HG02970 (cell line): Measurements from ENCODE around the gene KCMF1.

ENCODE experiments used
- ATAC-seq: cut with Tn5 transposase; IDR thresholded peaks from one replicate; pipeline ENCODE4 v1.9.1; 2021; ENCODE audit warnings: mild to moderate bottlenecking, moderate library complexity, moderate number of reproducible peaks; ENCODE audit not compliant: unreplicated experiment, low FRiP score

KCMF1 gene

GRCh38 chr2:84954329-84954728, 16.6 kb upstream of the KCMF1 start:
- no peak for ATAC-seq

GRCh38 chr2:84956334-84957297, 14.3 kb upstream of the KCMF1 start:
- no peak for ATAC-seq

- ATAC-seq = no peak
Observed at GRCh38 chr2:84957771-84958134, 13.2 kb upstream of the KCMF1 start.

DNA sequence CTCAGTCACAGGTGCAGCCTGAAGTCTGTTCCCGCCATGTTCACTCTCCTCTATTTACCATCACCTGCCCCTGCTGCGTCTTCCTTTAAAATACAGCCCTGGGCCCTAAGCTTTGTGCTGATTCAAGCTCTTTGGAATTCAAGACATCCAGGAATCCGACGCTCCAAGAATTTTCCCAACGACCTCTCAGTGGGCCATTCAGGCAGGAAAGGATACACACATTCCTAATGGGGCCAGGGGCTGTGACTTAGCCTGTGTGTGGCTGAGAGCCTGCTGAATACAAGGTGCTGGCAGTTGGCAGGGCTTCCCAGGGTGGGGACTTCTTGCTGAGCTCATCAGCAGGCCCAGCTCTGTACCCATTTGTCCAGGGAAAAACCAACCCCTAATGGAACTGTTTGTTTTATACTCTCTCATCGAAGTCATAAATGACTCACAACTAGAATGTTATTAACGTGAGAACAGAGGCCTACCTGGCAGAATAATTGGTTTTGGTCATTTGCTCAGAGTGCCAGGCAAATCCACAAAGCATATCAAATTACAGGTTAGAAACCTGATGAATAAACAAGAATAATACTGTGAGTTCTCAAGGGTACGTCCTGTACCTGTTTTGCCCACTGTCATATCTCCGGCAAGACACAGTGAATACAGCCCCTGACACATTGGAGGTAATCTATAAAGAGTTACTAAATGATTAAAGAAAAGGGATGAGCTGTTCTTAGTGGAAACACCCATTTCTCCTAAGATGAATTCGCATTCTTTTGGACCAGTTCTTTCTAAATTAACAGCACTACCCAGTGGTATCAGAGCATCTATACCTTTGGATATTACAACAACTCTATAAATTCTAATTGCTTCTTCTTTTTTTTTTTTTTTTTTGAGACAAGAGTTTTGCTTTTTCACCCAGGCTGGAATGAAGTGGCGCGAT, 12.6 kb upstream of the KCMF1 start:
- no peak for ATAC-seq

GRCh38 chr2:84959095-84959565, 11.8 kb upstream of the KCMF1 start:
- ATAC-seq = no peak

DNA sequence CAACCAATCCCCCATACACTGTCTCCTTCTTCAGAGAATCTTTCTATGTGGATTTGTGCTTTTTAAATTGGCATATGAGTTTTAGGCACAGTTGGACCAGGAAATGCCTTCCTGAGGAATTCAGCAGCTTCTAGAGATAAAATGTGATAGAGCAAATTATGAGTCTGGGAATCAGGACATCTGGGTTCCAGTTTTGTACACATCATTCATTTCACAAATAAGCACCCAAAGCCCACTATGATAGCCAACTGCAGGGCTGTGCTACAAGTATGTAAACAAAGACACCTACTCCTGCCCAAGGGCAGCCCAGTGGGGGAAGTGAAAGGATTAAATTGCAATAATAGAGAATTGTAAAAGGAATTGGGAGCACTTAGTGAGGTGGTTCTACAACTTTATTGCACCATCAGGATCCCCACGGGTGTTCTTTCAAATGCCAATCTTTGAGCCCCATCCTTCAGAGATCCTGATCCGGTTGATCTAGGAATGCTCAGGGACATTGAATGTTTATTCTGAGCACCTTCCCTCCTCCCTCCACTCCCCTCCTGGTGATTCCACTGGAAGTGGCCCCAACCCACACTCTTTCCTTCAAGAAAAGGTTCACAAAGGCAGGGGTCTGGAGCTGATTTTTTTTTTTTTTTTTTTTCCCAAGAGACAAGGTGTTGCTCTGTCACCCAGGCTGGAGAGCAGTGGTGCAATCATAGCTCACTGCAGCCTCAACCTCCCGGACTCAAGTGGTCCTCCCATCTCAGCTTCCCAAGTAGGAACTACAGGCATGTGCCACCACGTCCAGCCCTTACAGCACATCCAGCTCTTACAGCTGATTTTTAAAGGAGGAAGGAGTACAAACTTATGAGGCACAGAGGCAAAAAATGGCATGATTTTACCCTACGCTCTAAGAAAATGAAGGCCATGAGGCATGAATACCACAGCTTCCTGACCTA, 11.1 kb upstream of the KCMF1 start:
- no peak for ATAC-seq

DNA sequence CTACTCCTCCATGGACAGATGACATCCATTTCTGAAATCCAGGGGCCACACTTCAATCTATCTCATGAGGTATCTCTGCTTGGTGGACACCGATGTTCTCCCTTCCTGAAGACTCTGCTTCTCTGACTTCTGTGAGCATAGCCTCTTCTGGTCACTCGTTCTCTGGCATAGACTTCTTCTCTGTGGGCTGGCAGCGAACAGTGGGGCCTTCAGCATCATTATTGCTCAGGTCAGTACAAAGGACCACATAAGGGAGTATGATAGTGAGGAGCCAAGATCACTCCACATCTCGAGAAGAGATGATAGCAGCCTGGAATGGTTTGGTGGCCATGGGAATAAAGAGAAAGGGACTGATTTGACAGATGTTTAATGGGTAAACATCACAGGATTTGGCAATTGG, 8.0 kb upstream of the KCMF1 start:
- no peak for ATAC-seq

DNA sequence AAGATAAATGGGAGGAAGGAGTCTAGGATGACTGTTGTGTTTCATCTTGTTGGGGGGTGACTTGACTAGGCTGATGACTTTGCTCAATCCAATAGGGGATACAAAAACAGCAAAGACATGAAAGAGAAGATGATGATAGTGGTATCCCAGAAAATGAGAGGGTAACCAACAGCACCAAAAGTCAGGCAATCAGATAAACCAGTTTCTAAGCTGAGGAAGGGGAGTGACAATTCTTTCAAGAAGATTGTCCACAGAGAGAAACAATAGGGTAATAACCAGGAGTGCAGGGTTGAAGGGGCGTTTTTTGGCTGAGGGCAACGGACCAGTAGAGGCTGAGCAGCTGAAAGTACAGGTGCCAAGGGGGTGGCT, 7.7 kb upstream of the KCMF1 start:
- ATAC-seq = no peak

GRCh38 chr2:84963692-84964405, 7.1 kb upstream of the KCMF1 start:
- ATAC-seq = no peak

DNA sequence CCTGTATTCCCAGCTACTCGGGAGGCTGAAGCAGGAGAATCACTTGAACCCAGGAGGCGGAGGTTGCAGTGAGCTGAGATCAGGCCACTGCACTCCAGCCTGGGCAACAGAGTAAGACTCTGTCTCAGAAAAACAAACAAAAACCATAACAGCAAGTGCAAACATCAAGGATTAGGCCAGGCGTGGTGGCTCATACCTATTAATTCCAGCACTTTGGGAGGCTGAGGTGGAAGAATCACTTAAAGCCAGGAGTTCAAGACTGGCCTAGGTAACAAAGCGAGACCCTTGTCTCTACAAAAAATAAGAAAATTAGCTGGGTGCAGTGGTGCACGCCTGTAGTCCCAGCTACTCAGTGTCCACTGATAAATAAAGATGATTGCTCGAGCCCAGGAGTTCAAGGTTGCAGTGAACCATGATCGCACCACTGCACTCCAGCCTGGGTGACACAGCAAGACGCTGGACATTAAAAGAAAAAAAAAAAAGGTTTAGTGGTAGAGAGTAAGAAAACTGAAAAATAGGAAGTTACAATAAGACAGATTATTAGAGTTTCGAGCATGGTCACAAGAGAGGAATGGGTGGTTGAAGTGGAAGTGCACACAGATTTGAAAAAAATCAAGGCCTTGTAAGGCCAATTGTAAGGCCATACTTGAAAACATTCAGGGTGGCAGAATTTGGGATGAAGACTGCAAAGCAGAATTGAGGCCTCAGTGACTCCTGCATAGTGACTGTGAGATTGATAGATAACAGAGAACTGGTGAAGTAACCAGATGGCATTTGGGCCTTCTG, 6.4 kb upstream of the KCMF1 start:
- ATAC-seq = no peak

DNA sequence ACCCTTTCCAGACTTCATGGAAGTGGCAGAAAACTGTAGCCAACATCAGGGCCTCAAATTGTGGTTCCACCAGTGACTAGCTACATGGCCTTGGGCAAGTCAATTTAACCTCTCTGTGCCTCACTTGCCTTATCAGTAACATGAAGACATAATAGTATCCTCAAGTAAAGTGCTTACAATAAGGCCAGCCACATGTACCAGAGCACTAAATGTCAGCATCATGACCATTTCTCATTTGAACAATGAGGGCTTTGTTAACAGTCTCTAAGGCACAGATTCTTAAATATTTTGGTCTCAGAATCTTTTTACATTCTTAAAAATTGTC, 5.8 kb upstream of the KCMF1 start:
- ATAC-seq = no peak

DNA sequence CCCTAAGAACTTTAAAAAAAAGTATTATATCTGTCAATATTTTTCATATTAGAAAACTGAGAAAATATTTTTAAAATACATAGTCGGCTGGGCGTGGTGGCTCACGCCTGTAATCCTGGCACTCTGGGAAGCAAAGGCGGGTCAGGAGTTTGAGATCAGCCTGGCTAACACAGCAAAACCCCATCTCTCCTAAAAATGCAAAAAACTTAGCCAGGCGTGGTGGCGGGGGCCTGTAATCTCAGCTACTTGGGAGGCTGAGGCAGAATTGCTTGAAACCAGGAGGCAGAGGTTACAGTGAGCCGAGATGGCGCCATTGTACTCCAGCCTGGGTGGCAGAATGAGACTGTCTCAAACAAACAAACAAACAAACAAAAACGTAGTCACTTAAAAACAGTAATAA, 5.1 kb upstream of the KCMF1 start:
- ATAC-seq = no peak

- ATAC-seq = no peak
Observed at GRCh38 chr2:84966731-84967130, 4.2 kb upstream of the KCMF1 start.

DNA sequence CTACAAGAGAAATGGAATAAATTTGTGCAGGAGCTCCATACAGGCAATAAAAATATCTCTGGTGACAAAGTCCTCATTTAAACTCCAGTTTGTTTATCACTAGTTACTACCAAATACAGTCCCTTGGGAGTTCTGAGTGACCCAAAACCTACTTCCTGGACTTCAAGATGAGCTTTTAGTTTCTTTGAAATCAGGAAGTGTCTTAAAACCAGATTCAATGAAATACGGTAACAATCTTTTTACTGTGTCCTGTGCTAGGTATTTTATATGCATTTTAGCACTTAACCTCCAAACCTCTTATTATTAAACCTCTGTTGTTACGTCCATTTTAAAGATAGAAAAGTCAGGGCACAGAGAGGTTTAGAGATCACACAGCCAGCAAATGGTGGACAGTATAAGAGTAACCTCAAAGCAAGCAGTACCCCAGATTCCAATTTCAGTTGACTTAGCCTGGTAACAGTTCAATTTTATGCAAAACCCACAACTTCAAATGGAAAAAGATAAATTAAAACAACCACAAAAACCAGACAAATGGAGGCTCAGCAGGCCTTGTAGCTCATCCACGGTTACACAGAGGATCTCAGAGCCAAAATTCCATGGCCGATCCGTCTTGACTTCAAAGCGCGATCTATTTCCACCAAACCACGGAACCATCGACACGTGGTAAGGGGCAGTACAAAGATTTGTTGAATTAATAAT, 1.3 kb upstream of the KCMF1 start:
- ATAC-seq = no peak

GRCh38 chr2:84970210-84970867, 622 bp upstream of the KCMF1 start:
- ATAC-seq = peak; percentile 42

DNA sequence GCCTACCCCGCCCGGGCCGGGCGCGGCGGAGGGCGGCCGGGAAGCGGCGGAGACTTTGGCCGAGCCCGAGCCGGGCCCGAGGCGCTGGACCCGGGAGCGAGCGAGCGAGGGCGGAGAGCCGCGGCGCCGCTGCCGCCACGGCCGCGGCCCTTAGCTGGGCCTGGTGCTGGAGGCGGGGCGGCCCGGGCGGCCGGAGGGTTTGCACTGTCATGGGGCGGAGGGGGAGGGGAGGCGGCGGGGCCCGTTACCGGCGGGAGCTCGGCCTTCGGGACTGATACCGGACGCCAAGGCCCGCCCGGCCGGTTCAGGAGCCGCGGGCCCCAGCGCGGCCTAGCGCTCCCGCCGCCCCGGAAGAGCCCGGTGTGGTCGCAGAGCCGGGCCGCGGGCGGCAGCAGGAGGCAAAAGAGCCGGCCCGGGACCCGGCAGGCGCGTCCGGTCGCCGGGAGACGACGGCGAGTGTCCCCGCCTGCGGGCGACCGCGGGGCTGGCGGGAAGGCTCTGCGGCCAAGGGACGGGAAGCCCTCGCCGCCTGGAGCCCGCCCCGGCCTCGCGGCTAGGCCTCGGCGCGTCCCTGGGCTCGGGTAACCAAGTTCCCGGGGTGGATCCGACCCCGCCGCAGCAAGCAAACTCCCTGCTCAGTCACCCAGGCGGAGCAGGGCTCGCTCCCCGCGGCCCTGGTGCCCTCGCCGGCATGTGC, 697 bp downstream of the KCMF1 start:
- ATAC-seq = peak; percentile 30

DNA sequence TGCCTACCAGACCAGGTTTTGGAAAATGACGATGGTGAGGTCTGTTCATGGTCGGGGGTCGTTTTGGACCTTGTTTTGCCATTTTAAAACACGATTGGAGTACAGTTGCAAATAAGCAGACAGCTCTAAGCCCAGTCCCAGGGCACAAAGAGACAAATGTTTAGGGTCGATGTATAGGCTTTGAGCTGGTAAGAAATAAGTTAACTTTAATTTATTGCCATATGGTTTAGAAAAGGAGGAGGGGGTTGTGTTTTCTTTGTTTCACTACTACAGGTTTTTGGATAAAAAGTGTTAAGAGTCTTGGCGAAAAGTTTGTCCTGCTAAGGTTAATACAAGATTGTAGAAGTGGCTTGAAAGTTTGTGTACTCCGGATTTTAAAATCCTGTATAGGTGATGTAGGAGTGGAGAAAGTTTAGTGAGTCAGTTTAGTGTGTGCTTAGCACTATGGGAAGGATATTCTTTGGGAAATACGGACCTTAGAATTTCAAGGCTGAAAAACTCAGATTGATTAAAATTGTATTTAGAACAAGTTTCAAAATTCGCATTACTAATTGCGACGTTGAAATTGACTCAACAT, 1.3 kb downstream of the KCMF1 start:
- no peak for ATAC-seq
